GM12874 (cell line): ENCODE results near the gene SLC5A6.

Experiments
- CTCF ChIP-seq: IDR thresholded peaks from 2 replicates; pipeline ENCODE4 v1.5.1; 2011; ENCODE audit warnings: low read depth, mild to moderate bottlenecking, control low read depth, low read length, moderate library complexity; ENCODE audit not compliant: insufficient read depth

The SLC5A6 gene

GRCh38 chr2:27211943-27212625, at the start of gene SLC5A6, which contains the start of gene ATRAID:
Gene SLC5A6, minus strand, starts transcription at chr2:27212268. Its CDS starts 4,618 bp downstream, at chr2:27207650.
Gene ATRAID, plus strand, starts transcription at chr2:27212041. Its CDS starts 328 bp downstream, at chr2:27212369.
- no peak for TF ChIP-seq CTCF

GRCh38 chr2:27261241-27261925, 49.3 kb upstream of the SLC5A6 start:
- no peak for TF ChIP-seq CTCF

GRCh38 chr2:27258051-27258450, 46.0 kb upstream of the SLC5A6 start:
- no peak for TF ChIP-seq CTCF

GRCh38 chr2:27256855-27257454, 44.9 kb upstream of the SLC5A6 start:
- TF ChIP-seq CTCF: no peak

- no peak for TF ChIP-seq CTCF
These were observed 43.6 kb upstream of the SLC5A6 start for GRCh38 chr2:27255660-27256059.

- TF ChIP-seq CTCF: no peak
These were observed 43.1 kb upstream of the SLC5A6 start for GRCh38 chr2:27255187-27255586.

- no peak for TF ChIP-seq CTCF
These were observed 39.7 kb upstream of the SLC5A6 start for GRCh38 chr2:27251766-27252165.
